Neural progenitor cell (in vitro differentiated cells): ENCODE data around the gene DNAJC5. TPM values are rescaled to one million over a fixed set of nuclear protein-coding genes. Genes with fewer than 3 reads are reported as not detected.
A peak's percentile ranks its signal among the peaks of the same experiment; 100 is the strongest.

Experiments
- DNase-seq: peaks from one replicate; pipeline ENCODE4 v3.0.0-alpha.2; 2016; ENCODE audit warnings: low spot score
- H2AFZ ChIP-seq: fragments of 200-600 bp; sonication (generic); replicated peaks from 2 replicates; pipeline ENCODE4 v1.6.1; 2016; ENCODE audit warnings: antibody characterized with exemption
- H3F3A ChIP-seq: fragments of 200-600 bp; sonication (generic); 2 replicates; pipeline ENCODE4 v1.6.1; 2016; ENCODE audit warnings: antibody characterized with exemption, low read depth
- H3K27ac ChIP-seq: fragments of 200-600 bp; sonication (generic); 2 replicates; pipeline ENCODE4 v1.5.1; 2016; ENCODE audit warnings: mild to moderate bottlenecking
- H3K27me3 ChIP-seq: fragments of 200-600 bp; sonication (generic); 2 replicates; pipeline ENCODE4 v1.6.1; 2016; ENCODE audit warnings: mild to moderate bottlenecking, moderate library complexity
- H3K36me3 ChIP-seq: fragments of 200-600 bp; sonication (generic); 2 replicates; pipeline ENCODE4 v1.5.1; 2016
- H3K4me1 ChIP-seq: fragments of 200-600 bp; sonication (generic); 2 replicates; pipeline ENCODE4 v1.6.1; 2016; ENCODE audit warnings: mixed run types
- H3K4me2 ChIP-seq: fragments of 200-600 bp; sonication (generic); 2 replicates; pipeline ENCODE4 v1.6.1; 2016
- H3K4me3 ChIP-seq: fragments of 200-600 bp; sonication (generic); 2 replicates; pipeline ENCODE4 v1.5.1; 2016
- H3K79me2 ChIP-seq: fragments of 200-600 bp; sonication (generic); 2 replicates; pipeline ENCODE4 v1.6.1; 2016; ENCODE audit warnings: low read depth
- H3K9ac ChIP-seq: fragments of 200-600 bp; sonication (generic); 2 replicates; pipeline ENCODE4 v1.6.1; 2016
- H3K9me3 ChIP-seq: fragments of 200-600 bp; sonication (generic); 2 replicates; pipeline ENCODE4 v1.5.1; 2016; ENCODE audit warnings: low read depth
- H4K20me1 ChIP-seq: fragments of 200-600 bp; sonication (generic); 2 replicates; pipeline ENCODE4 v1.6.1; 2016; ENCODE audit warnings: low read depth
- H3K27ac Mint-ChIP-seq: 3 replicates; pipeline ENCODE4 v1.8.0; 2021; ENCODE audit warnings: mixed read lengths
- H3K27me3 Mint-ChIP-seq: 2 replicates; pipeline ENCODE4 v1.8.0; 2022; ENCODE audit warnings: low read depth, mild to moderate bottlenecking, inconsistent platforms, moderate library complexity, mixed read lengths; ENCODE audit not compliant: insufficient read depth
- H3K36me3 Mint-ChIP-seq: 3 replicates; pipeline ENCODE4 v1.8.0; 2021; ENCODE audit warnings: mixed read lengths
- H3K4me1 Mint-ChIP-seq: 3 replicates; pipeline ENCODE4 v1.8.0; 2021; ENCODE audit warnings: mixed read lengths
- H3K4me3 Mint-ChIP-seq: 3 replicates; pipeline ENCODE4 v1.8.0; 2021; ENCODE audit warnings: mild to moderate bottlenecking, moderate library complexity, mixed read lengths
- H3K9me3 Mint-ChIP-seq: 3 replicates; pipeline ENCODE4 v1.8.0; 2020; ENCODE audit warnings: mixed read lengths
- EZH2 ChIP-seq: fragments of 200-600 bp; sonication (generic); IDR thresholded peaks from 2 replicates; pipeline ENCODE4 v1.6.1; 2017; ENCODE audit warnings: antibody characterized with exemption, mild to moderate bottlenecking, moderate library complexity
- EZH2phosphoT487 ChIP-seq: fragments of 200-600 bp; sonication (generic); IDR thresholded peaks from 2 replicates; pipeline ENCODE4 v1.6.1; 2017; ENCODE audit warnings: antibody characterized with exemption
- total RNA-seq: library from RNA; depleted of rRNA; stranded (reverse); fragments of >200 nt; gene quantifications from 2 replicates; pipeline ENCODE4 v1.2.3, GENCODE V29; 2015; ENCODE audit warnings: low replicate concordance
- TF ChIP-seq, protein P1 (sequence below): fragments of 200-600 bp; sonication (generic); IDR thresholded peaks from 2 replicates; pipeline ENCODE4 v1.5.1; 2017; ENCODE audit warnings: antibody characterized with exemption, mild to moderate bottlenecking

The DNAJC5 gene
- total RNA-seq, 1 donor from 2014 or later, result 17.2 TPM

GRCh38 chr20:63859166-63859699 is 35.7 kb upstream of the DNAJC5 start:
- H3K27ac ChIP-seq, result peak overlapping the region; percentile 20
- no peaks in the 10 kb centered on the region for H3K9me3 Mint-ChIP-seq

DNA sequence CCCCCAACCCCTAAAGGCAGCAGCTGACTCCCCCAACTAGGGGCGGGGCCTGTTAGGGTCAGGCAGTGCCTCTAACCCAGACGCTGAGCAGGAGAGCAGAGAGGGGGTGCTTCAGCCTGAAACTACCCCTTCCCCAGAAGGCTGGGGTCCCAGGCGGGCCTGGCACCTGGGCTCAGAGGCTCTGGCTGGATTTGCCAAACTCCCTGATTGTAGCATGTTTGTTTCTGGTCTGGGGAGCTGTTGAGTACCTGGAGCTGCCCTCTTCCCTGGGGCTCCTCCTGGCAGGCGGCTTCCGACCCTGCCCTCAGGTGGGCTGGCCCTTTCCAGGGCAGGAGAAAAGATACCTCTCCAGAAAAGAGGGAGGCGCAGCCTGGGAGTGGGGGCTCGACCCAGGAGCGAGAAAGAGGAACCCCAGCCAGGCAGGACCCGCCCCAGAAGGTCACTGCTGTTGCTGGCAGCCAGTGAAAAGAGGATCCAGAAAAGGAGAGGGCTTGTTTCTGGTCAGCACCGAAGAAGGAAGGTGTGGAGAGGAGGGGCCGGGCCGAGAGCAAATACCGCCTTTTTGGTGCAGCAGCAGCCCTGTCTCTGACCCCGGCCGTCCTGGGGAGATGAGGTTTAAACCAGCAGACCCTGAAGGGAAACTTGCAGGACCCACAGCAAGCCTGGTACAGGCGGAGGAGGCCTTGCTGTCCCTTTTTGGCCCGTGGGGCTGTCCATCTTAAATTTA is 34.4 kb upstream of the DNAJC5 start:
- Histone ChIP-seq H3K27ac (no peak overlapping the region), H3F3A (peaks cover 46% of the 10 kb centered on the region), H3K27me3 (no peaks in the 10 kb centered on the region), H3K9ac (no peak overlapping the region), H3K4me2 (no peak overlapping the region), H3K9me3 (no peaks in the 10 kb centered on the region), H3K36me3 (no peaks in the 10 kb centered on the region), H3K79me2 (peaks cover 4% of the 10 kb centered on the region), H3K4me1 (peaks cover 22% of the 10 kb centered on the region), H2AFZ (no peak overlapping the region), H3K4me3 (no peak overlapping the region), H4K20me1 (no peaks in the 10 kb centered on the region)
- peaks cover 4% of the 10 kb centered on the region for H3K27me3 Mint-ChIP-seq
- H3K9me3 Mint-ChIP-seq, result no peaks in the 10 kb centered on the region
- TF ChIP-seq EZH2phosphoT487 (no peak), EZH2 (no peak)
- TF ChIP-seq, protein P1, sequence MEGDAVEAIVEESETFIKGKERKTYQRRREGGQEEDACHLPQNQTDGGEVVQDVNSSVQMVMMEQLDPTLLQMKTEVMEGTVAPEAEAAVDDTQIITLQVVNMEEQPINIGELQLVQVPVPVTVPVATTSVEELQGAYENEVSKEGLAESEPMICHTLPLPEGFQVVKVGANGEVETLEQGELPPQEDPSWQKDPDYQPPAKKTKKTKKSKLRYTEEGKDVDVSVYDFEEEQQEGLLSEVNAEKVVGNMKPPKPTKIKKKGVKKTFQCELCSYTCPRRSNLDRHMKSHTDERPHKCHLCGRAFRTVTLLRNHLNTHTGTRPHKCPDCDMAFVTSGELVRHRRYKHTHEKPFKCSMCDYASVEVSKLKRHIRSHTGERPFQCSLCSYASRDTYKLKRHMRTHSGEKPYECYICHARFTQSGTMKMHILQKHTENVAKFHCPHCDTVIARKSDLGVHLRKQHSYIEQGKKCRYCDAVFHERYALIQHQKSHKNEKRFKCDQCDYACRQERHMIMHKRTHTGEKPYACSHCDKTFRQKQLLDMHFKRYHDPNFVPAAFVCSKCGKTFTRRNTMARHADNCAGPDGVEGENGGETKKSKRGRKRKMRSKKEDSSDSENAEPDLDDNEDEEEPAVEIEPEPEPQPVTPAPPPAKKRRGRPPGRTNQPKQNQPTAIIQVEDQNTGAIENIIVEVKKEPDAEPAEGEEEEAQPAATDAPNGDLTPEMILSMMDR, result no peak
- H3K4me1 Mint-ChIP-seq, result peaks cover 45% of the 10 kb centered on the region
- DNase-seq, result no peak
- H3K36me3 Mint-ChIP-seq, result peaks cover 2% of the 10 kb centered on the region
- no peak overlapping the region for H3K27ac Mint-ChIP-seq
- no peak overlapping the region for H3K4me3 Mint-ChIP-seq

More at GRCh38 chr20:63859166-63859699, 35.7 kb upstream of the DNAJC5 start:
- Mint-ChIP-seq H3K27me3 (peaks cover 4% of the 10 kb centered on the region), H3K36me3 (peaks cover 2% of the 10 kb centered on the region), H3K27ac (no peak overlapping the region), H3K4me1 (peaks cover 44% of the 10 kb centered on the region), H3K4me3 (peak overlapping the region; percentile 65)
- no peak overlapping the region for H2AFZ ChIP-seq
- H3K4me1 ChIP-seq, result peaks cover 35% of the 10 kb centered on the region
- TF ChIP-seq, protein P1, result no peak
- no peak for TF ChIP-seq EZH2
- H3K36me3 ChIP-seq, result no peaks in the 10 kb centered on the region
- no peaks in the 10 kb centered on the region for H3K79me2 ChIP-seq
- H3K4me2 ChIP-seq, result peak overlapping the region; percentile 65
- H4K20me1 ChIP-seq, result no peaks in the 10 kb centered on the region
- no peak overlapping the region for H3K4me3 ChIP-seq
- H3F3A ChIP-seq, result peaks cover 40% of the 10 kb centered on the region
- H3K27me3 ChIP-seq, result no peaks in the 10 kb centered on the region
- no peaks in the 10 kb centered on the region for H3K9me3 ChIP-seq
- peak overlapping the region; percentile 22 for H3K9ac ChIP-seq
- DNase-seq, result no peak

DNA sequence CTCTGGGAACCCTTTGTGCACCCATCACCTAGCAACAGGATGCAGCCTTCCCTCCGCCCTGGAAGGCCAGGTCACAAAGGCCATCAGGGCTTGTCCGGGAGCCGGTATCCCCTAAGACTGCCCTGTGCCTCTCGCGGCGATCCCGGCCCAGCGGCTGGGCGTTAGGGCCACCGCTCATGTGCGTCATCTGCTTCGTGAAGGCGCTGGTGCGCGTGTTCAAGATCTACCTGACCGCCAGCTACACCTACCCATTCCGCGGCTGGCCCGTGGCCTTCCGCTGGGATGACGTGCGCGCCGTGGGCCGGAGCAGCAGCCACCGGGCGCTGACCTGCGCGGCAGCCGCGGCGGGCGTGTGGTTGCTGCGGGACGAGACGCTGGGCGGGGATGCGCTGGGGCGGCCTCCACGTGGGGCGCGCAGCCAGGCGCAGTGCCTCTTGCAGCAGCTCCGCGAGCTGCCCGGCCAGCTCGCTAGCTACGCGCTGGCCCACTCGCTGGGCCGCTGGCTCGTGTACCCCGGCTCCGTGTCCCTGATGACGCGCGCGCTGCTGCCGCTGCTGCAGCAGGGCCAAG is 33.5 kb upstream of the DNAJC5 start, which contains the start of gene ABHD16B:
ABHD16B (plus strand) TSS at position 134 of the 570 bp plus-strand sequence; CDS start at position 177, 43 bp downstream.
- Histone ChIP-seq H3K4me3 (no peak within 1 kb of the TSS), H3K9me3 (no peaks in the 10 kb centered on the region), H4K20me1 (no peaks in the 10 kb centered on the region), H3K27ac (no peak within 1 kb of the TSS), H3K4me2 (no peak within 1 kb of the TSS), H3K36me3 (no peaks in the 10 kb centered on the region), H3F3A (peaks cover 46% of the 10 kb centered on the region), H3K4me1 (peaks cover 23% of the 10 kb centered on the region), H2AFZ (no peak within 1 kb of the TSS), H3K79me2 (peaks cover 13% of the 10 kb centered on the region), H3K27me3 (no peaks in the 10 kb centered on the region), H3K9ac (no peak within 1 kb of the TSS)
- Mint-ChIP-seq H3K27me3 (peaks cover 4% of the 10 kb centered on the region), H3K4me3 (no peak within 1 kb of the TSS), H3K27ac (no peak within 1 kb of the TSS), H3K4me1 (peaks cover 45% of the 10 kb centered on the region), H3K9me3 (no peaks in the 10 kb centered on the region), H3K36me3 (peaks cover 2% of the 10 kb centered on the region)
- DNase-seq, result no peak
- TF ChIP-seq EZH2 (no peak), EZH2phosphoT487 (no peak)
- TF ChIP-seq, protein P1, result no peak
